Esophagus muscularis mucosa (tissue), 3 donors: ENCODE results near the gene IL12RB2.

Source experiments
- CTCF ChIP-seq, 3 experiments: fragments of 200-600 bp in 2 of 3; fragments of 450-650 bp in 1 of 3; sonication (generic) in 2 of 3; IDR thresholded peaks; one replicate each; pipeline ENCODE4 v1.5.1; 2017 to 2019; ENCODE audit warnings: antibody characterized with exemption in 3 of 3, mild to moderate bottlenecking in 2 of 3, moderate library complexity in 1 of 3
- POLR2A ChIP-seq: fragments of 450-650 bp; IDR thresholded peaks from one replicate; pipeline ENCODE4 v1.6.1; 2017; ENCODE audit warnings: antibody characterized with exemption, moderate library complexity, mild to moderate bottlenecking, low read depth

GRCh38 chr1:67368046-67368514 is 60.4 kb downstream of the IL12RB2 start:
- TF ChIP-seq CTCF (IDR thresholded peaks at IDR 0.05), result no peak
- TF ChIP-seq POLR2A, result no peak
